Activated CD4-positive, alpha-beta memory T cell treated with anti-CD3 and anti-CD28 coated beads, Interleukin-2, amount 10 ng/mL, durations not matched to agents 7 days and 5 days (primary cell): ENCODE measurements around the gene MRTO4. TPM values are rescaled to one million over a fixed set of nuclear protein-coding genes. Genes with fewer than 3 reads are reported as not detected.

Experiments
- CTCF ChIA-PET: fragments of 350-600 bp; sonication (Branson Sonifier 250); formaldehyde crosslinking; loops from one replicate; lab custom pipeline; 2021; ENCODE audit warnings: antibody characterized with exemption, inconsistent platforms; lab: Charles Lee
- POLR2A ChIA-PET: fragments of 350-600 bp; sonication (Branson Sonifier 250); formaldehyde crosslinking; loops from one replicate; lab custom pipeline; 2021; ENCODE audit warnings: antibody characterized with exemption; lab: Charles Lee
- DNase-seq: peaks from one replicate; pipeline ENCODE4 v3.0.0-alpha.2; 2020
- H3K27ac Mint-ChIP-seq: one replicate; pipeline ENCODE4 v1.8.0; 2021; ENCODE audit warnings: mild to moderate bottlenecking, mixed read lengths
- H3K27me3 Mint-ChIP-seq: one replicate; pipeline ENCODE4 v1.8.0; 2021; ENCODE audit warnings: mixed read lengths
- H3K36me3 Mint-ChIP-seq: one replicate; pipeline ENCODE4 v1.8.0; 2021; ENCODE audit warnings: low read depth, mixed read lengths
- H3K4me1 Mint-ChIP-seq: one replicate; pipeline ENCODE4 v1.8.0; 2021; ENCODE audit warnings: mixed read lengths
- H3K4me3 Mint-ChIP-seq: one replicate; pipeline ENCODE4 v1.8.0; 2021; ENCODE audit warnings: mild to moderate bottlenecking, mixed read lengths
- H3K9me3 Mint-ChIP-seq: one replicate; pipeline ENCODE4 v1.8.0; 2021; ENCODE audit warnings: mixed read lengths
- total RNA-seq, 2 experiments: library from RNA; stranded (reverse); gene quantifications; one replicate each; pipeline ENCODE4 v1.2.3, GENCODE V29; 2021

MRTO4 gene
- 10 to 100 TPM; 21.1 to 23.0 TPM for total RNA-seq

DNA sequence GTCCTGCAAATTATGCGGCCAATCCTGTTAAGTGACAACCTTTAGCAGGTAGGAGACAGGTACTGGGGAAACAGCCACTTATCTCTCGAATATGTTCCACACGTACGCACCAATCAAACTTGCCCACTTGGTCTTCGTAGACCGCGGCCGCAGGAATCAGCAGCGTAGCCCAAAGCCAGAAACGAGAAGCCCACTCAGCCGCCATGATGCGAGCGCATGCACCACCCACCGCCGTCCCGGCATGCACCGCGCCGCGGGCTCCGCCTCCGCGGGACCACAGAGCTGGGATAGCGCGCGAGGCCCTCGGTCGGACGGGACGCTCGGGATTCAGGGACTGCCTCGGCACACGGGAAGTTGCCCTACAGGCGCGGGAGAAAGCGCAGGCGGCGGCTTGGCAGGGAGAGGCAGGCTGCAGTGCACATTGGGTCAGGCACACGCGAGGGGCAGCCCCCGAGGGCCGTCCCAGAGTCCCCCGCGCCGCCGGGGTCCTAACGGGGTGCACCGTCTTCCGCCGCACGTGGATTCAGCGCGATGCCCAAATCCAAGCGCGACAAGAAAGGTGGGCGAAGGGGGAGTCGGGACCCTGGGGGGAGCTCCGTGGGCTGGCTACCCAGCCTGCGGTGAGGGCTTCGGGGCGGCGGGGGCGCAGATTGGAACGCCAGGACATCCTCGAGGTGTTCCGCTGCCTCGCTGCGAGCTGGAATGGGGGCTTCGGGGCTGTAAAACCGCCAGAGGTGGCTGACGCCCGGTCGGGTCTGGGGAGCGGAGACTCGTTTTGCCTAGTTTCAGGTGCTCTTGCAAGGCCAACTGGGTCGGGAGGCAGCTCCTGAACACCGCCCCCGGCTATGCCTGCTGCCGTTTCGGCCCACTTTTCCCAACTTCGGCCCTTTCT, at the start of gene MRTO4, which contains the start of gene EMC1:
Gene MRTO4 (plus strand): TSS at position 501 of the 892 bp plus-strand sequence. CDS start 31 bp downstream, at position 532.
Gene EMC1 (minus strand): TSS at position 220 of the 892 bp plus-strand sequence. CDS start 15 bp downstream, at position 205.
- H3K27ac Mint-ChIP-seq: peak within 1 kb of the TSS; percentile 86

DNA sequence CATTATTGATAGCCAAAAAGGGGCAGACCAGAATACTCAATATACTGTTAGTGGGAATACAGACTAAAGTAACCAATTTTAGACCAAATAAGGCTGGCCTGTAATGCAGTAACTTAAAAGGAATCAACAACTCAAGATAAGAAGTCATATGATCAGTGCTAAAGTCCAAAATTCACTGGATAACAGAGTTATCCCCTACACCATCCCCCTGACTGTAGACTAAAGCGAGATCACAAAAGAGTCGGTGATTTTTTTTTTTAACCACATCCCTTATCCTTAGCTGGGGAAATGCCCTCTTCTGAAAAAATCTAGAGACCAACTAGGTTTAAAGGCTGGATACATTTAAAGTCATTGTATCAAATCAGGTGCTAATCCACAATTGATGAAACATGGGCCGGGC, 49.2 kb upstream of the MRTO4 start:
- DNase-seq: no peak
- no peak overlapping the region for H3K4me3 Mint-ChIP-seq
- no peak overlapping the region for H3K27ac Mint-ChIP-seq
- H3K4me1 Mint-ChIP-seq: peaks cover 42% of the 10 kb centered on the region
- POLR2A ChIA-PET: interaction anchor here (1.4 kb wide), 1 partner anchor 20 kb away, joined by 3 read pairs; no protein-coding TSS in a partner anchor
- H3K36me3 Mint-ChIP-seq: peaks cover 41% of the 10 kb centered on the region
- no peaks in the 10 kb centered on the region for H3K9me3 Mint-ChIP-seq
- no peaks in the 10 kb centered on the region for H3K27me3 Mint-ChIP-seq
- CTCF ChIA-PET: no interaction called here

More for the DNA sequence above, at the start of gene MRTO4, which contains the start of gene EMC1:
- H3K4me3 Mint-ChIP-seq: peak within 1 kb of the TSS; percentile 94
- ChIA-PET POLR2A (interaction anchor here (0.8 to 3.0 kb wide), 14 partner anchors 9 to 347 kb away, joined by 3 to 20 read pairs (median 5); partner anchors contain the start of genes AKR7A2, SLC66A1 and UBR4), CTCF (interaction anchor here (1.0 to 1.7 kb wide), 5 partner anchors 10 to 410 kb away, joined by 3 to 13 read pairs (median 4); no protein-coding TSS in a partner anchor)
- peak; percentile 91 for DNase-seq
- H3K36me3 Mint-ChIP-seq: peaks cover 3% of the 10 kb centered on the region
- peaks cover 34% of the 10 kb centered on the region for H3K4me1 Mint-ChIP-seq
- no peaks in the 10 kb centered on the region for H3K27me3 Mint-ChIP-seq
- H3K9me3 Mint-ChIP-seq: no peaks in the 10 kb centered on the region

DNA sequence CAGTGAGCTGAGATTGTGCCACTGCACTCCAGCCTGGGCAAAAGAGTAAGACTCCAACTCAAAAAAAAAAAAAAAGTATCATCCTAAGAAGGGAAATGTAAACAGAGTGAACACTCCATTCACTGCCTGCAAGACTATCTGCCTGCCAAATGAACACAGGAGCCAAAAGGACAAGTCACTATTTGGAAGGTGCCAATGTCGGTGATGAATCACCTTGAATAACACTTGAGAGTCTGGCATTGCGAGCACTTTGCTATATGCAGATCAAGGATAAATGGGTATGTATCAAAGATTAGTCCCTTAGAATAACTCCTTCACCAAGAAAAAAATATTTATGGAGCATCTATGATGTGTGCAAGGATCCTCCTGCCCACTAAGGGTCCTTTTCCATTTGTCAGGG, 48.2 kb upstream of the MRTO4 start:
- POLR2A ChIA-PET: no interaction called here
- Mint-ChIP-seq H3K4me1 (peaks cover 52% of the 10 kb centered on the region), H3K9me3 (no peaks in the 10 kb centered on the region), H3K27ac (no peak overlapping the region), H3K27me3 (no peaks in the 10 kb centered on the region), H3K36me3 (peaks cover 33% of the 10 kb centered on the region), H3K4me3 (no peak overlapping the region)
- CTCF ChIA-PET: no interaction called here
- no peak for DNase-seq

DNA sequence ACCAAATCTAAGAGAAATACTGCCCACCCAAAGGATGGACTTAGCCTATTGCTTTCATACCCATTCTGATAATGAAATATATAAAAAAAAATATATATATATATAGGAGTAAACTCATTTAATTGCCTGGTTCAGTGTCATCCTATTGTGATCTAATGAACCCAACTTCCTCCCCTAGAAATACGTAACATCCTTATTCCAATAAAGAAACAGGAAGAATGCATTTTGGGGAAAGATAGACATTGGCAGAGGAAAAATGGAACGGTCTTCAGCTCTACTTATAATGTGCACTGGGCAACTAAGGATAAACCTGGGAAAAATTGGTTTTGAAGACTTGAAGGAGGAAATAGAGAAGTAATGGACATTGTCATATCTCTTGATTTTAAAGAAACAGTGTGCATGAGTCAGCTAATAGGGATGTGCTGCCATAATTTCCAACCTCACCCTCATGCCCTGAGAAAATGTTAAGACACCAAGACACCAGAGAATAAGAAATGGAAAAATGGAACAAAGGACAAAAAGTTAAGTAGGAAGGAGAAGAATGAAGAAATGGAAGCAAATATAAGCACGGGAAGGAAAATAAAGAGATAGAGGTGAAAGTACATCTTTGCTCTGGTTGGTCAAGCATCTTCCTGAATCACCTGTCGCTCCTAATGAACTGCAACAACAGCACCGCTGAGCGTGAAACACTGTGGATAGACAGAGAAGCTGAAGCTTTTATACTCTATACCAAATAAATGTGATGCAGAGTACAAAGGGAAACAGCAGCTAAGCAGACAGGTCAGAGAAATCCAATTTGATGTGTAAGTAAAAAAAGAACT, 46.9 kb upstream of the MRTO4 start:
- POLR2A ChIA-PET: interaction anchor here (1.4 to 1.5 kb wide), 2 partner anchors 25 to 30 kb away, joined by 3 to 5 read pairs; no protein-coding TSS in a partner anchor
- Mint-ChIP-seq H3K27me3 (no peaks in the 10 kb centered on the region), H3K4me1 (peaks cover 62% of the 10 kb centered on the region), H3K36me3 (peaks cover 21% of the 10 kb centered on the region), H3K4me3 (no peak overlapping the region), H3K27ac (no peak overlapping the region), H3K9me3 (no peaks in the 10 kb centered on the region)
- no peak for DNase-seq
- CTCF ChIA-PET: interaction anchor here (1.3 kb wide), 1 partner anchor 291 kb away, joined by 3 read pairs; no protein-coding TSS in a partner anchor

DNA sequence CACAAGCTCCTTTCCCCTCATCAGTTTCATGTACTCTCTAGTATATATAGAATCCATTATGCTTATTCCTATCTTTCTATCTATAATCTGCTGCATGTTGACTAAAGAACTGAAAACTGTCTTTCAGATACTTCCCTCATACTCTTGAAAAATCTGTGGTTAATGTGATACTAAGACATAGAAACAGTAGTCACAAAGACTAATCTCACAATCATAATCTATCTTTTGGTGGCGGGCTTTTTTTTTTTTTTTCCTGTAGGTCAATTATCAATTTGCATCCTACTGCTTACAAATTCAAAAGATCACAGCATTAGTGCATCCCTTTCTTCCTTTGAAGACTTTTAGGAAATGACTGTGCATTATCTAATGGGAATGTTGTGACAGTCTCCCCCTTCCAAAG, 46.2 kb upstream of the MRTO4 start:
- Mint-ChIP-seq H3K27ac (no peak overlapping the region), H3K27me3 (no peaks in the 10 kb centered on the region), H3K4me1 (peaks cover 65% of the 10 kb centered on the region), H3K4me3 (no peak overlapping the region), H3K36me3 (peaks cover 19% of the 10 kb centered on the region), H3K9me3 (no peaks in the 10 kb centered on the region)
- no peak for DNase-seq
- ChIA-PET CTCF (interaction anchor here (1.1 to 1.3 kb wide), 2 partner anchors 26 to 292 kb away, joined by 3 to 5 read pairs; no protein-coding TSS in a partner anchor), POLR2A (interaction anchor here (1.4 to 1.5 kb wide), 2 partner anchors 26 to 29 kb away, joined by 3 to 5 read pairs; no protein-coding TSS in a partner anchor)

DNA sequence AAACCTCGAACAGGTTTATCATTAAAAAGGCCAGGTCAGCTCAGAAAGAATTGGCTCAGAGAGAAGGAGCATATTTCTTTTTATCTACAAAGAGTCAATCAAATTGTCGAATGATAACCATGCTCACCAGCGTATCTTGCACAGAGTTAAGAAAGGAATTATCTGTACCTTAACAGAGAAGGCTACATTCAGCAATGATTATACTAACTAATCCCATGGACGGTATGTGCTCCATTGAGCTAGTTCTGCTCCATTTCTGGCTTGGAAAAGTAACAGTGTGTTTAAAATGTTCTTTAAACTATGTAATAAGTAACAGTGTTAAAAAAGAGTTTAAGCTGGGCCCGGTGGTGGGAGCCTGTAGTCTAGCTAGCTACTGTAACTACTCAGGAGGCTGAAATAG, 45.8 kb upstream of the MRTO4 start:
- ChIA-PET CTCF (interaction anchor here (0.9 to 1.1 kb wide), 2 partner anchors 10 to 26 kb away, joined by 3 to 5 read pairs; no protein-coding TSS in a partner anchor), POLR2A (interaction anchor here (1.4 kb wide), 1 partner anchor 28 kb away, joined by 5 read pairs; no protein-coding TSS in a partner anchor)
- no peak overlapping the region for H3K27ac Mint-ChIP-seq
- DNase-seq: no peak
- peaks cover 17% of the 10 kb centered on the region for H3K36me3 Mint-ChIP-seq
- no peaks in the 10 kb centered on the region for H3K9me3 Mint-ChIP-seq
- H3K4me1 Mint-ChIP-seq: peaks cover 67% of the 10 kb centered on the region
- H3K4me3 Mint-ChIP-seq: no peak overlapping the region
- H3K27me3 Mint-ChIP-seq: no peaks in the 10 kb centered on the region

DNA sequence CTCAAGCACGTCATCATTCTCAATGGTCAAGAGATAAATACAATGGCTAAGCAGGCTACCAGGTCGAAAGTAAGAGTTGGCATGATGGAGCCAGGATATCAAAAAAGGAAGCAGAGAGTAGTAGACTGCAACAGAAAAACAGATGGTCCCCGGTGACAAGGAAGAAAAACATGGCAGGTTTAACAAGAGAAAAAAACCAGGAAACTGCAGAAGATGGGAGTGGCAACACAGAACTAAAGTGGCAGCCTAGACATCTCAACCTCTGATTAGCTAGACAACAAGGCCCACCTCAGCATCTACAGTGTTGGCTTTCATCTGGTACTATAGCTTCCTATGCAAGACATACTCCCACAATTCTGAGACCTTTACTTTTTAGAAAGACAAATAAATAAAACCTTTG, 44.7 kb upstream of the MRTO4 start:
- no peak for DNase-seq
- Mint-ChIP-seq H3K27me3 (no peaks in the 10 kb centered on the region), H3K27ac (no peak overlapping the region), H3K36me3 (peaks cover 16% of the 10 kb centered on the region), H3K4me3 (no peak overlapping the region), H3K9me3 (no peaks in the 10 kb centered on the region), H3K4me1 (peaks cover 75% of the 10 kb centered on the region)
- ChIA-PET CTCF (interaction anchor here (0.9 kb wide), 1 partner anchor 9 kb away, joined by 3 read pairs; no protein-coding TSS in a partner anchor), POLR2A (no interaction called here)

DNA sequence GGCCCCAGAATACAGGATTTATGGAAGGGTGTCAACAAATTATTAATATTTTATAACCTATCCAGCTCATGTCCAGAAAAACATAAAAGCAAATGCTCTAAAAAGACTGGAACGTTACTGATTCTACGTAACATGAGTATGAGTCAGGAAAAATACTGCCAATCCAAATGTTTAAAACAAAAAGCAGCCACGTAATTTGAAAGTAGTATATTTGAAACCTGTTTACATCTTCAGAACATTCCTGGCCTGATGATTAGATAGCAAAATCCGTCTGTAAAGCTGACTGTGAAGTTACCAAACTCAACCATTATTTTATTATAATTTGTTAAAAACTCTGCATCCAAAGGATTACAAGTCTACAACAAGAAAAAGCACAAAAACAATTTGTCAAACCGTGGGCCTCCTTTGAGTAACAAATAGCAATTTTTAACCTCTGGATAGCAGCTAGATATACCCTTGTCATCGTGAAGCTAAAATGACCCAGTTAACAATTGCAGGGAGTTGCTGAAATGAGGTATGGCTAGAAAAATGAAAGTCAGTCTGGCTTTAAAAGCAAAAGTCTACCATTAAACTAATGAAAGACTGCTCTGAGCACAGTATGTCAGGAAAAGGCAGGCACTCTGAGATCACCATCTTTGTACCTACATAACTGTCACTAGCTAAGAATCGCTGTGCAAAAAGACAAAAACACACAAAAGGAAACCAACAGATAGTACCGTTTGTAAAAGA, 42.7 kb upstream of the MRTO4 start:
- H3K4me1 Mint-ChIP-seq: peaks cover 78% of the 10 kb centered on the region
- peak overlapping the region; percentile 93 for H3K27ac Mint-ChIP-seq
- ChIA-PET POLR2A (interaction anchor here (1.0 to 3.2 kb wide), 9 partner anchors 9 to 306 kb away, joined by 3 to 16 read pairs (median 5); partner anchors contain the start of genes AKR7A2, ALDH4A1, EMC1 and MRTO4), CTCF (interaction anchor here (1.2 to 1.6 kb wide), 5 partner anchors 9 to 445 kb away, joined by 3 to 7 read pairs (median 4); no protein-coding TSS in a partner anchor)
- no peaks in the 10 kb centered on the region for H3K27me3 Mint-ChIP-seq
- no peak for DNase-seq
- peak overlapping the region; percentile 90 for H3K4me3 Mint-ChIP-seq
- H3K36me3 Mint-ChIP-seq: peaks cover 22% of the 10 kb centered on the region
- no peaks in the 10 kb centered on the region for H3K9me3 Mint-ChIP-seq

DNA sequence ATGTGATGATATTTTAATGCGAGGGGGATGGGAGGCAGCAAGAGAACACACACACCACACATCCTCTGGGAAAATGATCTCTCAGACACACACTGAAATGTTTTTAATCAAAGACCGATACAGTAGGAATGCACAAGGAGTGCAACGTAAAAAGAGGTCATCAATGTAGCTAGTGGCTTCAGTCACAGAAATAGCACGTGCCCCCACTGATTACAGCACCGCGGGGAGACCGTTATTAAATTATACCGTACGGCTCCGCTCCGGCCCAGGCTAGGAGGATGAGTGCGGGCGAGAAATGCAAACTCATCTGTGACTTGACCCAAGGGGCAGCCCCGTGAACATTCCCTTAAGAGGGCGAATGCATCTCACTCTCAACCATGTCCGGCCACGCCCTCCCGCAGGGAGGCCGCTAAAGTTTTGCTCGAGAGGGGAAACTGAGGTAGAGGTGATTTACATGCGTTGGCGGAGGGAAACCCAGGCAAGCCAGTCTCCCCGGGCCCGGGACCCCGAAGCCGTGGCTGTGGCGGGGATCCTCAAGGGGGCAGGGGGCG, 42.1 kb upstream of the MRTO4 start:
- Mint-ChIP-seq H3K36me3 (peaks cover 25% of the 10 kb centered on the region), H3K9me3 (no peaks in the 10 kb centered on the region), H3K27me3 (no peaks in the 10 kb centered on the region), H3K4me3 (peak overlapping the region; percentile 90), H3K27ac (peak overlapping the region; percentile 93), H3K4me1 (peaks cover 81% of the 10 kb centered on the region)
- ChIA-PET POLR2A (interaction anchor here (1.0 to 3.2 kb wide), 11 partner anchors 10 to 259 kb away, joined by 3 to 20 read pairs (median 5); partner anchors contain the start of genes AKR7A2, EMC1, MRTO4 and SLC66A1), CTCF (interaction anchor here (1.2 to 1.6 kb wide), 4 partner anchors 9 to 444 kb away, joined by 3 to 7 read pairs (median 4); no protein-coding TSS in a partner anchor)
- DNase-seq: peak; percentile 59

DNA sequence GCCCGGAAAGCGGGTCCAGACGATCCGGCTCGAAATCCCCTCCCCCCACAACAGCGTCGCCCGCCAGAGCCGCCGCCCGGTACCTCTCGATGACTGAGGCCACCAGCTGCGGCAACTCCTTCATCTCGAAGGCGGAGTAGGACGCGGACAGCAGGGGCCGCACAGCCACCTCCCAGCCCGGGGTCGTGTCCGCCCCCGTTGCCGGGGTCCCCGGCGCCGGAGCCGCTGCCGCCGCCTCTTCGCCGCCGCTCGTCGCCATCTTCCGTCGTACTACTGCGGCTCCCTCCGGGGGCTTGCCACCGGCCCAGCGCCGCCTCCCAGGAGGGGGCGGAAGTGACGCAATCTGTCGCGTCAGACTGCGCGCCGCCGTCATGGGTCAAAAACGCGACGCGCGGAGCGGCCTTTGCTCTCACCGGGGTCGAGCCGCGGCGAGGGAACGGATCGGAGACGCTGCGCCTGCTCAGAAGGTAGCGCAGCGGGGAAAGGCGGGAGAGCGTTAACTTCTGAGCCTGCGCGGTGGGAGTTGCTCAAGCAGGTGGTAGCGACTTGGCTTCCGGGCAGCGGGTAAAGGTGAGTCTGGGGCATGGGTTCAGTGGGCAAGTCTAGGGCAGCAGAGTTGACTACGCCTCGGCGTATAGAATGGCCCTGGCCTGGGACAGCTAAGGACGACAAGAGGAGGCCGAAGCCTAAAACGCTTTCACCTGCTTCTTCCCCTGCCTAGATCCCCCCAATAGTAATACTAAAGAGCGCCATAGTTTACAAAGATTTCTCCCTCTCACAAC, 41.4 kb upstream of the MRTO4 start, which contains the start of gene UBR4:
Gene UBR4 (minus strand): TSS at position 277 of the 782 bp plus-strand sequence. CDS start 18 bp downstream, at position 259.
- peak within 1 kb of the TSS; percentile 94 for H3K27ac Mint-ChIP-seq
- POLR2A ChIA-PET: interaction anchor here (0.7 to 3.2 kb wide), 24 partner anchors 10 to 307 kb away, joined by 3 to 20 read pairs (median 4); partner anchors contain the start of genes AKR7A2, EMC1, MRTO4 and SLC66A1
- no peaks in the 10 kb centered on the region for H3K27me3 Mint-ChIP-seq
- H3K9me3 Mint-ChIP-seq: no peaks in the 10 kb centered on the region
- peaks cover 78% of the 10 kb centered on the region for H3K4me1 Mint-ChIP-seq
- CTCF ChIA-PET: interaction anchor here (0.9 to 1.2 kb wide), 4 partner anchors 31 to 41 kb away, joined by 3 to 4 read pairs (median 3); partner anchors contain the start of genes EMC1 and MRTO4
- H3K4me3 Mint-ChIP-seq: peak within 1 kb of the TSS; percentile 90
- peaks cover 22% of the 10 kb centered on the region for H3K36me3 Mint-ChIP-seq
- peak; percentile 97 for DNase-seq
